Lower lobe of right lung (tissue), 2 donors: ENCODE measurements around the gene EHBP1L1. TPM values are rescaled to one million over a fixed set of nuclear protein-coding genes. Genes with fewer than 3 reads are reported as not detected.

Experiments
- ATAC-seq, 2 donors: fragments of 200-7000 bp; cut with Tn5 transposase; one replicate each; pipeline ENCODE4 v1.9.1; 2020 to 2022; ENCODE audit warnings: mild to moderate bottlenecking in 2 of 2, moderate library complexity in 2 of 2
- DNase-seq: peaks from one replicate; pipeline ENCODE4 v3.0.0-alpha.2; 2020
- H3K27ac ChIP-seq: fragments of 200-600 bp; one replicate; pipeline ENCODE4 v1.8.0; 2022
- H3K27me3 ChIP-seq: fragments of 200-600 bp; one replicate; pipeline ENCODE4 v1.8.0; 2022; ENCODE audit warnings: low read depth
- H3K36me3 ChIP-seq: fragments of 200-600 bp; one replicate; pipeline ENCODE4 v1.8.0; 2022; ENCODE audit warnings: mild to moderate bottlenecking
- H3K4me1 ChIP-seq: fragments of 200-600 bp; one replicate; pipeline ENCODE4 v1.8.0; 2022
- H3K4me3 ChIP-seq: fragments of 200-600 bp; one replicate; pipeline ENCODE4 v1.8.0; 2022; ENCODE audit warnings: mild to moderate bottlenecking
- H3K9me3 ChIP-seq: fragments of 200-600 bp; one replicate; pipeline ENCODE4 v1.8.0; 2022
- intact Hi-C: fragments of 100-400 bp; cut with DNase I; formaldehyde crosslinking; loops from one replicate; pipeline ENCODE4 v1.11.0; 2022
- total RNA-seq: library from RNA; stranded (reverse); fragmentation: NEBNext Ultra II Directional; extraction: Animal tissue kit (Norgen Biotek cat#: 25700); gene quantifications from one replicate; pipeline ENCODE4 v1.2.1, GENCODE V29; 2021
- TF ChIP-seq, protein P1 (sequence below): fragments of 200-600 bp; IDR thresholded peaks from one replicate; pipeline ENCODE4 v1.8.0; 2022; ENCODE audit warnings: antibody characterized with exemption, mild to moderate bottlenecking
- donor health status: DM: no; HTN: yes; CAD: no; lungs with severe emphysema.

The EHBP1L1 gene
- total RNA-seq, 1 donor from 2014 or later, result 110 TPM

DNA sequence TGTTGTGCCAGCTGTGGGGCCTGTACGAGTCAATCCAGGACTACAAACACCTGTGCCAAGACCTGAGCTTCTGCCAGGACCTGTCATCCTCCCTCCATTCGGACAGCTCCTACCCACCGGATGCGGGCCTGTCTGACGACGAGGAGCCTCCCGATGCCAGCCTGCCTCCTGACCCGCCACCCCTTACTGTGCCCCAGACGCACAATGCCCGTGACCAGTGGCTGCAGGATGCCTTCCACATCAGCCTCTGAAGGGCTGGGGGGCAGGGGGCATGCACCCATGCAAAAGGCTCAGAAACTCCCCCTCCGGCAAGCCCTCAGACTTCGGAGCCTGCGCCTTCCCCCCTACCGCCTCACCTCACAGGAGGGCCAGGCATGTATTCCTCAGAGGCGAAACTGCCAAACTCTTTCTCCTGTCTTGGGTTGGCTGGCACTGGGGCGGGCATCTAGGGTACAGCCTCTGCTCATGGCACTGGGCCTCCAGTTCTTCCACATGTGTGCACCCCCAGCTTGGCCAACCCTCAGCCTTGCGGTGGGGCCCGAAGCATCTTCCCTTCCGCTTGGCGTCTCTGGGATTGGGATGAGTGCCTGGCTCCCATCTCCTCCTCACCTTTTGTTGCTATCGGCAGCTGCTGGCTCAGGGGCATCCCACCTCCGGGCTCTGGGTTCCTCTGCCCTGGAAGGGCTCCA is 2.3 kb upstream of the EHBP1L1 start:
- Histone ChIP-seq H3K9me3 (no peaks in the 10 kb centered on the region), H3K4me3 (peak overlapping the region; percentile 81), H3K27me3 (no peaks in the 10 kb centered on the region), H3K4me1 (peaks cover 70% of the 10 kb centered on the region), H3K27ac (peak overlapping the region; percentile 94), H3K36me3 (no peaks in the 10 kb centered on the region)
- intact Hi-C loops, result no loop called here
- no peak for DNase-seq
- no peak for ATAC-seq
- TF ChIP-seq, protein P1, sequence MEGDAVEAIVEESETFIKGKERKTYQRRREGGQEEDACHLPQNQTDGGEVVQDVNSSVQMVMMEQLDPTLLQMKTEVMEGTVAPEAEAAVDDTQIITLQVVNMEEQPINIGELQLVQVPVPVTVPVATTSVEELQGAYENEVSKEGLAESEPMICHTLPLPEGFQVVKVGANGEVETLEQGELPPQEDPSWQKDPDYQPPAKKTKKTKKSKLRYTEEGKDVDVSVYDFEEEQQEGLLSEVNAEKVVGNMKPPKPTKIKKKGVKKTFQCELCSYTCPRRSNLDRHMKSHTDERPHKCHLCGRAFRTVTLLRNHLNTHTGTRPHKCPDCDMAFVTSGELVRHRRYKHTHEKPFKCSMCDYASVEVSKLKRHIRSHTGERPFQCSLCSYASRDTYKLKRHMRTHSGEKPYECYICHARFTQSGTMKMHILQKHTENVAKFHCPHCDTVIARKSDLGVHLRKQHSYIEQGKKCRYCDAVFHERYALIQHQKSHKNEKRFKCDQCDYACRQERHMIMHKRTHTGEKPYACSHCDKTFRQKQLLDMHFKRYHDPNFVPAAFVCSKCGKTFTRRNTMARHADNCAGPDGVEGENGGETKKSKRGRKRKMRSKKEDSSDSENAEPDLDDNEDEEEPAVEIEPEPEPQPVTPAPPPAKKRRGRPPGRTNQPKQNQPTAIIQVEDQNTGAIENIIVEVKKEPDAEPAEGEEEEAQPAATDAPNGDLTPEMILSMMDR, result no peak

DNA sequence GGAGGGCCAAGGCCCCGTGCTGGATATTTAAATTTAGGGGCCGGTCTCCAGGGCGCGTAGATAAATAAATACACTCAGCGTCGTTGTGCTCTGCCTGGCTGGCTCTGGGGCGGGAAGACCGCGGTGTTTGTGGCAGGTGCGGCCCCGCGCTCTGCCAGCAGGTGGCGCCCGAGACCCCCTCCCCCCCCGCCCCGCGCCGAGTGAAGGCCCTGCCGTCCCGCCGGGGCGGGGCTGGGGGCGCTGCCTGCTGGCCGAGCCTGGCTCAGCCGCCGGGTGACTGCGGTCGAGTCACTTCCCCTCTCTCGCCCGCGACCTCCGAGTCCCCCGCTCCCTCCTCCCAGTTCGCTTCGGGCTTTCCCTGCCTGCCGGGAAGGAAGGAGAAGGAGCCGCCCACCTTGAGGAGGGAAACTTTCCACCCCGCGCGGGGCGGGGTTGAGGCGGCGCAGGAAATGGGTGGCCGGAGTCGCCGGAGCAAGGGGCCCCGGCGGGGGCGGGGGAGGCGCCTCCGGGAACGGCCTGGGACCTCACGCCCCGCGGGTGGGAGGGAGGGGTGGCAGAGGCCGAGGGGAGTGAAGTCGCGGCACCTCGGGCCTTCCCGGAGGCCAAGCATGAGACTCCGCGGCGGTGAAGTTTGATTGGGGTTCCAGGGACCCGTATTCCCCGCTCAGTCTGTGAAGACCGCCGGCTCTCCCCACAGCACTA is 1.6 kb upstream of the EHBP1L1 start:
- ATAC-seq (peak; percentile 66 to 79), DNase-seq (peak; percentile 96)
- no peaks in the 10 kb centered on the region for H3K9me3 ChIP-seq
- H3K36me3 ChIP-seq, result peaks cover under 1% of the 10 kb centered on the region
- peak overlapping the region; percentile 81 for H3K4me3 ChIP-seq
- TF ChIP-seq, protein P1, result peak; percentile 99
- peaks cover 67% of the 10 kb centered on the region for H3K4me1 ChIP-seq
- intact Hi-C loops, result no loop called here
- H3K27ac ChIP-seq, result peak overlapping the region; percentile 94
- no peaks in the 10 kb centered on the region for H3K27me3 ChIP-seq

GRCh38 chr11:65574811-65575567 is 864 bp upstream of the EHBP1L1 start:
- Histone ChIP-seq H3K27me3 (no peaks in the 10 kb centered on the region), H3K4me1 (peaks cover 65% of the 10 kb centered on the region), H3K36me3 (peaks cover 8% of the 10 kb centered on the region), H3K9me3 (no peaks in the 10 kb centered on the region), H3K4me3 (peak overlapping the region; percentile 81), H3K27ac (peak overlapping the region; percentile 94)
- no peak for DNase-seq
- ATAC-seq, result no peak
- intact Hi-C loops, result no loop called here
- TF ChIP-seq, protein P1, result no peak

DNA sequence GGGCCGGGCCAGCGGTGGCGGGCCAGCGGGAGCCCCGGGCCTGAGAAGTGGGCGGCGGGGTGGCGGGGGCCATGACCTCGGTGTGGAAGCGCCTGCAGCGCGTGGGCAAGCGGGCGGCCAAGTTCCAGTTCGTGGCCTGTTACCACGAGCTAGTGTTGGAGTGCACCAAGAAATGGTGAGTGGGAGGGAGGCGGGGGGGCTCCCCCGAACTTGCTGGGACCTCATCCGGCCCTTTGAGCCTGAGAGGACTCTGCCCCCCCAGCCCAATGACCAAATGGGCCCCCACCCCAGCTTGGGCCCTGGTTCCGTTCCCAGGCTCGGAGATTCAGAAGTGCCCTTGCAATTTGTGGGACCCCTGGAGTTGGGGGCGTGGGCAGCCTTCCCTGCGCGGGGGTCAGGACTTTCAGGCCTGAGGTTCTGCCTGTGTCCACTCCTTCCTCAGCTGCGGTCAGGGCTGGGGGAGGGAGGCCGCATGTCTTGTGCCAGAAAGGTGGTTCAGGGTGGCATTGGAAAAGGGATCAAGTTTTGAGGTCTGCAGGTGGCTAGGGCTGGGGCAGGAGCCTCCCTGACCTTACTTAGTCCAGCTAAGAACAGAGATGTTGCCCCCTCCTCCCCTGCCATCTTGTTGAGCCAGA is 496 bp downstream of the EHBP1L1 start:
- TF ChIP-seq, protein P1, result no peak
- Histone ChIP-seq H3K27me3 (no peaks in the 10 kb centered on the region), H3K4me1 (peaks cover 59% of the 10 kb centered on the region), H3K4me3 (peak overlapping the region; percentile 81), H3K27ac (peak overlapping the region; percentile 94), H3K36me3 (peaks cover 21% of the 10 kb centered on the region), H3K9me3 (no peaks in the 10 kb centered on the region)
- intact Hi-C loops, result no loop called here
- ATAC-seq (peak in 1 of 2 donors; percentile 0), DNase-seq (peak; percentile 77)
